GM18505 (cell line): ENCODE measurements around the gene SOX15.
A peak's percentile ranks its signal among the peaks of the same experiment; 100 is the strongest.
"Not testable (repeated sequence)": the region's sequence is repeated elsewhere in the genome, so short reads cannot be mapped to it uniquely, and the experiment has no call there.

Experiments used
- ATAC-seq: cut with Tn5 transposase; IDR thresholded peaks from one replicate; pipeline ENCODE4 v1.9.1; 2021; ENCODE audit not compliant: unreplicated experiment
- POLR2A ChIP-seq: IDR thresholded peaks from 4 replicates; pipeline ENCODE4 v1.6.1; 2011; ENCODE audit warnings: borderline replicate concordance; ENCODE audit not compliant: insufficient read depth, insufficient read length; ENCODE audit errors: extremely low read depth

SOX15 gene

GRCh38 chr17:7589891-7590691 is at the start of gene SOX15:
TSS of gene SOX15 (minus strand) at chr17:7590094. CDS start at chr17:7589676, 418 bp downstream.
- no peak for ATAC-seq
- no peak for TF ChIP-seq POLR2A

- ATAC-seq = no peak
- TF ChIP-seq POLR2A = no peak
These were observed 46.3 kb upstream of the SOX15 start for GRCh38 chr17:7636163-7636562.

DNA sequence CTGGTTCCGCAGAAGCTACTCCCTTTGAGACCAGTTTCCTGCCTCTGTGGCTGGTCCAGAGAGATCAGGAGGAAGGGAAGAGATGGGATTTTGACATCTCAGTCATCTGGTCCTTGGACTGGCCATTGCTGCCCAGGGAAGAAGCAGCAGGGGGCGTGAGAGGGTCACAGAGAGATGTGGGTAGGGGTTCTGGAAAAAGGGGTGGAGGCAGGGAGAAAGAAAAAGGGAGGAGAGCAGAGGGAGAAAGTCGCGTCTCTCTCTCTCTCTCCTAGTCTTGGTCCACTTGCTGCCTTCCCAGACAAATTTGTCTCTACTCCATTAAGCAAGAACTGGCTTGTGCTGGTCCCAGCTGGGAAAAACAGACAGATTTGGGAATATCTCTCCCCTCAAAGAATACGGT is 44.5 kb upstream of the SOX15 start:
- TF ChIP-seq POLR2A = no peak
- no peak for ATAC-seq

GRCh38 chr17:7633093-7633492 is 43.2 kb upstream of the SOX15 start:
- TF ChIP-seq POLR2A = no peak
- no peak for ATAC-seq

- ATAC-seq = no peak
- TF ChIP-seq POLR2A = no peak
These were observed 42.6 kb upstream of the SOX15 start for GRCh38 chr17:7632492-7632894.

DNA sequence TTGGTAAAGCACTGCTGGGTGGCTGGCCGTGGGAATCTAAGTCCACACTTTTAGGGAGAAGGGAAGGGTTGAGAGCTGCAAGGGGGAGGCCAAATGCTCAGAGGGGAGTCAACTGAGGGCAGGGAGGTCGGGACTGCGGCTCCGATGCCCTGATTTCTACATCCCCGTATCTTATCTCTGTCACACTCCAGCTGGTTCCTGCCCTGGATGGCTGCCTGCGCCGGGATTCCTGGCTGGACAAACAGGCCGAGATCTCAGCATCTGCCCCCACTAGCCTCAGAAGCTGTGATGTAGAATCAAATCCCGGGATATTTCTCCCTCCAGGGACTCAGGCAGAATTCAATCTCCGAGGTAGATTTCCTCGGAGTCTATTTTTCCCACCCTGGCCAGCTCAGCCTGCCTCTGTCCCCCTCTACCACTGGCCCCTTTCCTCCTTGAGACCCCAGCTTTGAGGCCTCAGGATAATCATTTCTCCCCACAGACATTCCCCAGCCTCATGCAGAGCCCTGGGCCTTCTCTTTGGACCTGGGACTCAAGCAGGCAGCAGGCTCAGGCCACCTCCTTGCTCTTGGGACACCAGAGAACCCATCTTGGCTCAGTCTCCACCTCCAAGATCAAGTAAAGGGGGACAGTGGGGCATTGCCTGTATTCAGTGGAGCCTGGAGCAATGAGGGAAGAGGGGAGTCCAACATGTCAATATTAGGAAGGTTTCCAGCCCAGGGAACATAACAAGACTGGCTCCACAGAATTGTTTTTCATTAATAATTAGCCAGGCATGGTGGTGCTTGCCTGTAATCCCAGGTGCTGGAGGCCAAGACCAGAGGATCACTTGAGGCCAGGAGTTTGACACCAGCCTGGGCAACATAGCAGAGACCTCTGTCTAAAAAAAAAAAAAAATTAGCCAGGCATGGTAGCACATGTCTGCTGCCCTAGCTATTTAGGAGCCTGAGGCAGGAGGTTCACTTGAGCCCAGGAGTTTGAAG is 41.8 kb upstream of the SOX15 start:
- TF ChIP-seq POLR2A = no peak
- ATAC-seq = no peak

DNA sequence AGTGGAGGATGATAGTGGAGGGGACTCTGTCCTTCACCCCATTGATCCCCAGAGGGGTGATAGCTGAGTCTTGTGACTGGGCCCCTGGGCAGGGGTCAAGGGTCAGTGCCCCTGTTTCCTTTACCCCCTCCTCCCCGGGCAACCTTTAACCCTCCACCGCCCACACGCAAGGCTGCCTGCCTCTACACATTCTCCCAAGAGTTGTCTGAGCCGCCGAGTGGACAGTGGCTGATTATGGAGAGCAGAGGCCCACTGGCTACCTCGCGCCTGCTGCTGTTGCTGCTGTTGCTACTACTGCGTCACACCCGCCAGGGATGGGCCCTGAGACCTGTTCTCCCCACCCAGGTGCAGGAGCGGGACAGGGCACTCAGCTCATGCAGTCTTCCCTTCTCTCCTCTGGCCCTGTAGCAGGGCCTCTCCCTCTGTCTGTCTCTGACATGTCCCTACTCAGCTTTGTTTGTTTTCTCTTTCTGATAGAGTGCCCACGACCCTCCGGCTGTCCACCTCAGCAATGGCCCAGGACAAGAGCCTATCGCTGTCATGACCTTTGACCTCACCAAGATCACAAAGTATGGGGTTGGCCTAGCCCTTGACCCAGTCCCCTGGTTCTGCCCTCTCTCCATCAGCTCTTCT is 40.2 kb upstream of the SOX15 start, which contains the start of gene SHBG:
Gene SHBG, plus strand, starts transcription at position 197 of the 633 bp plus-strand sequence. Its CDS starts 38 bp downstream, at position 235.
- no peak for TF ChIP-seq POLR2A
- no peak for ATAC-seq

DNA sequence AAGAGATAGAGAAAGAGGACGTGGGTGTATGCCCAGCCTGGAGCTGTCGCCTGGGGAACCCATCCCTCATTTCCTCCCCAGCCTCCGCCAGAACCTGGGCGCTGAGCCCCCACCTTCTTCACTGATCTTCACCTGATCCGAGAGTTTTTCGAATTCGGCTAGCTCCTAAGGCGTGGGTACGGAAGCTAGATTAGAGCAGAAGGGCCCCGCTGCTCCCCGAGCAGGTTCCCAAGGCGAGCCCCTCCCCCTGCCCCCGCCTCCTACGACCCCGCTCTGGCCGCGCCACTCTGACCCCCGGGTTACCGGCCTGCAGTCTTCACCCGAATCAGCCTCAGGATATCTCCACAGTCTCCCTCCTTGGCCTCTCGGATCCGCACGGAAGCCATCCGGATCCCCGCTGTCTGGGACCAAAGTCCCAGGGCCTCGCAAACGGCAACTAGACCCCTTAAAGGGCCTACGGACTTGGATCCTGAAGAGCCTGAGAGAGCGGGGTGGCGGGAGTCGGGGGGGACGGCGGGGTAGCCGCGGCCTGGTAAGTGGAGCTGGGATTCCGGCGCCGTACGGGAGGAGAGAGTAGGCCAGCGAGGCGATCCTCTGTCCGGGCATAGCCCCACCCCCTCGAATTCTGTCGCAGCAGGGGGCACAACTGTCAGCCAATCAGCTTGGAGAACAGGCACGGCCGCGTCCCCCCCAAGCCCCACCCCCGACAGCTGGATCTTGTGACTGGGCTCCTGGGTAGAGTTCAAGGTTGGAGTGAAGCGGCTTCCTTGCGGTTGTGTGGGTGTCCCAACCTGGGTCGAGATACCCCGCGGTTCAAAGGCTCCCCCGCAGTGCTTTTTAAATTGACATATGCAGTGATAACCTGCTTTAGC is 37.6 kb upstream of the SOX15 start, which contains the start of gene SAT2:
Gene SAT2, minus strand, starts transcription at position 572 of the 872 bp plus-strand sequence. Its CDS starts 186 bp downstream, at position 386.
- TF ChIP-seq POLR2A = peak; percentile 81
- peak; percentile 81 for ATAC-seq

DNA sequence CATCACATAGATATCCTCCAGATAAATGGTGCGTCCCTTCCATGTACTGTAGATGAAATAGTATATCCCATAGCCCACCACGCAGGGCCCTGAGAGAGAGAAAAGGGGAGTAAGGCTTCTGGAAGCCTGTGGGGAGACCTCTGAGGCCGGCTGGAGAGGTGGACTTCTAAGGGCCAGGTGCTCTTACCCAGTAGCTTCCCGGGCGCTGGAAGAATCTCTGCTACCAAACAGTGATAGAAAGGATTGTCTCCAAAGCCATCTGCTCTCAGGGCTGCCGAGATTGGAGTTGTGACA is 37.0 kb upstream of the SOX15 start:
- TF ChIP-seq POLR2A = no peak
- ATAC-seq = no peak

GRCh38 chr17:7626307-7626706 is 36.4 kb upstream of the SOX15 start:
- no peak for ATAC-seq
- no peak for TF ChIP-seq POLR2A

- ATAC-seq = not testable (repeated sequence)
These were observed 35.9 kb upstream of the SOX15 start for GRCh38 chr17:7625749-7626148.

DNA sequence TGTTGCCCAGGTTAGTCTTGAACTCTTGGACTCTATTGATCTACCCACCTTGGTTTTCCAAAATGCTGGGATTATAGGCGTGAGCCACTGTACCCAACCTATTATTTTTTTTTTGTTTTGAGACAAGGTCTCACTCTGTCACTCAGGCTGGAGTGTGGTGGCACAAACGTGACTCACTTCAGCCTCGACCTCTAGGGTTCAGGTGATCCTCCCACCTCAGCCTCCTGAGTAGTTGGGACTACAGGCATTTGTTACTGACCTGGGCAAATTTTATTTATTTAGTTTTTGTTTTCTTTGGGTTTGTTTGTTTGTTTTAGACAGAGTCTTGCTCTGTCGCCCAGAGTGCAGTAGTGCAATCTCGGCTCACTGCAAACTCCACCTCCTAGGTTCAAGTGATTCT is 33.8 kb upstream of the SOX15 start:
- no peak for TF ChIP-seq POLR2A
- no peak for ATAC-seq
